Neutrophil (primary cell): Measurements from ENCODE around the gene CAPRIN1.

Experiments used
- H3K27ac ChIP-seq: fragments of 200-600 bp; sonication (generic); 2 replicates; pipeline ENCODE4 v1.5.1; 2016; ENCODE audit warnings: mild to moderate bottlenecking, moderate library complexity
- H3K27me3 ChIP-seq: fragments of 200-600 bp; sonication (generic); 2 replicates; pipeline ENCODE4 v1.6.0; 2016; ENCODE audit warnings: mild to moderate bottlenecking
- H3K36me3 ChIP-seq: fragments of 200-600 bp; sonication (generic); 2 replicates; pipeline ENCODE4 v1.5.1; 2017
- H3K4me1 ChIP-seq, 2 experiments: fragments of 200-600 bp in 1 of 2; sonication (generic) in 1 of 2; 1 replicate in 1 of 2; 2 replicates in 1 of 2; pipeline versions ENCODE4 v1.5.1 to v1.6.1; 2013 to 2016; ENCODE audit warnings: low read depth in 1 of 2, low read length in 1 of 2, mild to moderate bottlenecking in 1 of 2, moderate library complexity in 1 of 2; ENCODE audit not compliant: control insufficient read depth in 1 of 2, insufficient read depth in 1 of 2
- H3K4me3 ChIP-seq, 2 experiments: fragments of 200-600 bp in 1 of 2; sonication (generic) in 1 of 2; 1 replicate in 1 of 2; 2 replicates in 1 of 2; pipeline ENCODE4 v1.5.1; 2013 to 2016; ENCODE audit warnings: low read depth in 1 of 2, low read length in 1 of 2, mild to moderate bottlenecking in 1 of 2, moderate library complexity in 1 of 2
- H3K9me3 ChIP-seq: fragments of 200-600 bp; sonication (generic); 2 replicates; pipeline ENCODE4 v1.5.1; 2016
- TF ChIP-seq, protein P1 (sequence below): fragments of 200-600 bp; sonication (generic); IDR thresholded peaks from 2 replicates; pipeline ENCODE4 v1.5.1; 2016; ENCODE audit warnings: antibody characterized with exemption

Gene CAPRIN1

DNA sequence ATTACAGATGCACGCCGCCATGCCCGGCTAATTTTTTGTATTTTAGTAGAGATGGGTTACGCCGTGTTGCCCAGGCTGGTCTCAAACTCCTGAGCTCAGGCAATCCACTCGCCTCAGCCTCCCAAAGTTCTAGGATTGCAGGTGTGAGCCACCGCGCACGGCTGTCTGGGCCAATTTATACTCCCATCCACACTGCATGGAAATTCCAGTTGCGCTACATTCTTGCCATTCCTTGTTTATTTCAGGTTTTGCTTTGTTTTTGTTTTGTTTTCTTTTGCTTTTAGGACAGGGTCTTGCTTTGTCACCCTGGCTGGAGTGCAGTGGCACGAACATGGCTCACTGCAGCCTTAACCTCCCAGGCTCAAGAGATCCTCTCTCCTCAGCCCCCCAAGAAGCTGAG lies 11.0 kb upstream of the CAPRIN1 start:
- no peaks in the 10 kb centered on the region for H3K36me3 ChIP-seq
- no peaks in the 10 kb centered on the region for H3K27me3 ChIP-seq
- peaks cover 0 to 7% of the 10 kb centered on the region in 2 experiments for H3K4me1 ChIP-seq
- H3K9me3 ChIP-seq: no peaks in the 10 kb centered on the region
- TF ChIP-seq, protein P1, sequence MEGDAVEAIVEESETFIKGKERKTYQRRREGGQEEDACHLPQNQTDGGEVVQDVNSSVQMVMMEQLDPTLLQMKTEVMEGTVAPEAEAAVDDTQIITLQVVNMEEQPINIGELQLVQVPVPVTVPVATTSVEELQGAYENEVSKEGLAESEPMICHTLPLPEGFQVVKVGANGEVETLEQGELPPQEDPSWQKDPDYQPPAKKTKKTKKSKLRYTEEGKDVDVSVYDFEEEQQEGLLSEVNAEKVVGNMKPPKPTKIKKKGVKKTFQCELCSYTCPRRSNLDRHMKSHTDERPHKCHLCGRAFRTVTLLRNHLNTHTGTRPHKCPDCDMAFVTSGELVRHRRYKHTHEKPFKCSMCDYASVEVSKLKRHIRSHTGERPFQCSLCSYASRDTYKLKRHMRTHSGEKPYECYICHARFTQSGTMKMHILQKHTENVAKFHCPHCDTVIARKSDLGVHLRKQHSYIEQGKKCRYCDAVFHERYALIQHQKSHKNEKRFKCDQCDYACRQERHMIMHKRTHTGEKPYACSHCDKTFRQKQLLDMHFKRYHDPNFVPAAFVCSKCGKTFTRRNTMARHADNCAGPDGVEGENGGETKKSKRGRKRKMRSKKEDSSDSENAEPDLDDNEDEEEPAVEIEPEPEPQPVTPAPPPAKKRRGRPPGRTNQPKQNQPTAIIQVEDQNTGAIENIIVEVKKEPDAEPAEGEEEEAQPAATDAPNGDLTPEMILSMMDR: no peak
- no peak overlapping the region for H3K27ac ChIP-seq
- no peak overlapping the region for H3K4me3 ChIP-seq

DNA sequence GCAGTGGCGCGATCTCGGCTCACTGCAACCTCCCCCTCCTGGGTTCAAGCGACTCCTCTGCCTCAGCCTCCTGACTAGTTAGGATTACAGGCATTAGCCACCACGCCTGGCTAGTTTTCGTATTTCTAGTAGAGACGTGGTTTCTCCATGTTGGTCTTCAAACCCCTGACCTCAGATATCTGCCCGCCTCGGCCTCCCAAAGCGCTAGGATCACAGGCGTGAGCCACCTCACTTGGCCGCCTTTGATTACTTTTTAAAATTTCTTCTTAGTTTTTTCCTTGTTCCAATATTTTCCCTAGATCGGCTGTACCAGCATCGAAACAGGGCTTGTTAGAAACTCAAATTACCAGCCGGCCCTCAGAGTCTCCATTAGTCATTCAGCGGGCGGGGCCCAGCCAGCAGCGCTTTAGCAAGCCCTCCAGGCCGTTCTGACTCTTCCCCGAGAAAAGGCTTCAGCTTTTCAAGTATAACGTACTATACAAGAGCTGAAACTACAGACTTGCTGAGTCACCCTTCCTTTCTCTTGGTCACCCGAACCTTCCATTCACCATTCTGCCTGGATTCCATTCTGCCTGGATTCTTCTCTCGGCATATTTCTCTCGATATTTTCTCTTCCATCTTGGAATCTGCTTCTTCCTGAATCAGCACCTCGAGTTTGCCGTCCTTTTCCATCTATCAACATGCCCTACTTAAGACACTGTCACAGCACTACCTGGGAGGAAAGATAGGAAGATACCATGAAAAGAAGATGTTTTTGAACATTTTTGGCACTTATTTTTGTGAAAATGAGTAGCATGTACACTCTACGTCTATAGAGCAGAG lies 6.7 kb upstream of the CAPRIN1 start:
- TF ChIP-seq, protein P1: no peak
- Histone ChIP-seq H3K4me1 (peaks cover 0 to 7% of the 10 kb centered on the region in 2 experiments), H3K36me3 (no peaks in the 10 kb centered on the region), H3K27ac (no peak overlapping the region), H3K27me3 (no peaks in the 10 kb centered on the region), H3K9me3 (no peaks in the 10 kb centered on the region), H3K4me3 (no peak overlapping the region)

DNA sequence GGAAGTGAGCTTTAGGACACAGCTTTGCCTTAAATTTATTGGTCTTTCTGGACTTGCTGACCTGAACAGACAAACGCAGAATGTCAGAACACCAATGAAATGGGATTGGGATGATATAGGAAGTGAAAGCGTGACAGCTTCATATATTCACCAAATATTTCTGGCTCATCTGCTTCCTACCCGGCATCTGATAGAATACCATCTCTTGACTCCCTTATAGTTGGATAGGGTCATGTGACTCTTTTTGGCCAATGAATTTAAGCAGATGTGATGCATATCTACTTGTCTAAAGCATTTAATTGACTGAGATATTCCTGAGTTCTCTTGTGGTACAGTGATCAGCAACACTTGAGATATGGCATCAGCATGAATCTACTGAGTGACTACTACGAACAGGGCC lies 2.5 kb upstream of the CAPRIN1 start:
- no peaks in the 10 kb centered on the region for H3K9me3 ChIP-seq
- no peak overlapping the region for H3K4me3 ChIP-seq
- TF ChIP-seq, protein P1: no peak
- no peaks in the 10 kb centered on the region for H3K36me3 ChIP-seq
- peaks cover 21% of the 10 kb centered on the region in 2 experiments for H3K4me1 ChIP-seq
- H3K27ac ChIP-seq: no peak overlapping the region
- no peaks in the 10 kb centered on the region for H3K27me3 ChIP-seq

DNA sequence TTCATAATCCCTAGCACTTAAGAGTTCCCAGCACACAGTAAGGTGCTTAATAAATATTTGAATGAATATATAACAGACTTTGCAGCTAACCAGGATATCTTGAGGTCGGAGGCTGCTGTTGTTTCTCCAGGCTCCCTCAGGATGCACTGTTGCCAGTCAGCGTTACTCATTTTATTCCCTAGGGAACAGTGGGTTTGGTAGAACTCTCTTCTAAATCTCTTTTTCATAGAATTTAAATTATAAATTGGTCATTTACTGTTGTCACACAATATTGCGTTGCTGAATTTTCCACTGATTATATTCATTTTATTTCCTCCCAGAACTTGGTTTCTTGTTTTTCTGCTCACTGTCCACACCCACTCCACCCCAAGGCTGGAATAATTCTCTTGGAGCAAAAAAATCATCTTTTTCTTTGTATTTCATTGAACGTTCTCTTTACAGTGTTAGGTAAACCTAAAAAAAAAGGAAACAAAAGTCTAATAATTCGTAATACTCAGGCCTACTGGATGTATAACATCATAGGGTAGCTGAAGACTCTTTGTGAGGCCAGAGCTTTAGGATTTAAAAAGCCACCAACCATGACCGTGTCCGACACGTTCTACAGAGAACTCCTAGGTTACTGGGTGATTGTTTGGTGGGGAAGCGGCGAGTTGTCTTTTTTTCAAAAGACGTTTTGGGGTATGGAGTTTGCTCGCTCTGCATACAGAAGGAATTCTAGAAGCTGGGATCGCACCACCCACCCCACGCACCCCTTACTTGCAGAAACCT lies 766 bp upstream of the CAPRIN1 start:
- Histone ChIP-seq H3K4me3 (peak overlapping the region; percentile 97 to 99), H3K36me3 (peaks cover 6% of the 10 kb centered on the region), H3K9me3 (no peaks in the 10 kb centered on the region), H3K27ac (peak overlapping the region; percentile 99), H3K4me1 (peaks cover 22 to 28% of the 10 kb centered on the region in 2 experiments), H3K27me3 (no peaks in the 10 kb centered on the region)
- TF ChIP-seq, protein P1: no peak

DNA sequence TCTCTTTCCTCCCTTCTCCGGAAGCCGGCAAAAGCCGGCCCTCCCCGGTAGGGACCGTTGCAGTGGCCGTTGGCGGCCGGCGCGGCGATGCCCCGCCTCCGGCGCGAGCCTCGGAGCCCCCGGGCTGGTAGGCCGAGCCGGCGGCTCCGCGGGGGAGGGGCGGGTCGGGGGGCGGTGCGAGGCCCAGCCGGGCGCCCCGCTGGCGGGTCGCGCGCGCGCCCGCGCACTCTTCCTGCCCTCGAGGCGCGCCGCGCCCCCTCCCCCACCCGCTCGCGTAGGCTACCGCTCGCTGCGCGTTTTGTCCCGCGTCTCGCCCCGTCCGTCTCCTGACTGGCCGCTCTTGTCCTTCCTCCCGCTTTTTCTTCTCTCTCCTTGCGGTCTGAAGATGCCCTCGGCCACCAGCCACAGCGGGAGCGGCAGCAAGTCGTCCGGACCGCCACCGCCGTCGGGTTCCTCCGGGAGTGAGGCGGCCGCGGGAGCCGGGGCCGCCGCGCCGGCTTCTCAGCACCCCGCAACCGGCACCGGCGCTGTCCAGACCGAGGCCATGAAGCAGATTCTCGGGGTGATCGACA lies 591 bp downstream of the CAPRIN1 start:
- Histone ChIP-seq H3K4me1 (peaks cover 25 to 28% of the 10 kb centered on the region in 2 experiments), H3K9me3 (no peaks in the 10 kb centered on the region), H3K4me3 (peak overlapping the region; percentile 97 to 99), H3K27ac (peak overlapping the region; percentile 99), H3K27me3 (no peaks in the 10 kb centered on the region), H3K36me3 (peaks cover 6% of the 10 kb centered on the region)
- TF ChIP-seq, protein P1: no peak
